PFSK-1 (cell line): ENCODE measurements around the gene PSMC1.

Experiments used
- FOXP2 ChIP-seq: optimal IDR thresholded peaks from 2 replicates; pipeline ENCODE3; 2011; ENCODE audit warnings: borderline replicate concordance, control low read depth, inconsistent platforms; ENCODE audit not compliant: insufficient read depth; ENCODE audit errors: extremely low read length, extremely low read depth
- POLR2AphosphoS5 ChIP-seq: IDR thresholded peaks from 2 replicates; pipeline ENCODE4 v1.6.1; 2012; ENCODE audit warnings: low read depth, mild to moderate bottlenecking, control low read depth, low read length, moderate library complexity
- REST ChIP-seq, 2 experiments: IDR thresholded peaks; 2 replicates each; pipeline versions ENCODE4 v1.6.1 to v1.8.0; 2011 to 2012; ENCODE audit warnings: low read depth in 2 of 2, low read length in 2 of 2, control low read depth in 1 of 2, inconsistent platforms in 1 of 2, mild to moderate bottlenecking in 1 of 2, moderate library complexity in 1 of 2; ENCODE audit not compliant: insufficient read depth in 1 of 2
- SIN3A ChIP-seq: IDR thresholded peaks from 2 replicates; pipeline ENCODE4 v1.6.1; 2012; ENCODE audit warnings: mild to moderate bottlenecking, low read length, moderate library complexity, borderline replicate concordance; ENCODE audit not compliant: insufficient read depth
- TAF1 ChIP-seq: IDR thresholded peaks from 2 replicates; pipeline ENCODE4 v1.6.1; 2012; ENCODE audit warnings: low read length, control low read depth, borderline replicate concordance; ENCODE audit not compliant: insufficient read depth

The PSMC1 gene

GRCh38 chr14:90281261-90281660 lies 24.9 kb downstream of the PSMC1 start:
- TF ChIP-seq REST (IDR thresholded peaks at IDR 0.05; ENCODE audit: insufficient read depth in 1 of 2, low read depth in 2 of 2, low read length in 2 of 2) = no peak
- TF ChIP-seq TAF1 = no peak
- TF ChIP-seq FOXP2 = no peak
- TF ChIP-seq SIN3A = no peak
- no peak for TF ChIP-seq POLR2AphosphoS5

GRCh38 chr14:90281756-90282155 lies 25.4 kb downstream of the PSMC1 start:
- TF ChIP-seq SIN3A = no peak
- no peak for TF ChIP-seq REST (IDR thresholded peaks at IDR 0.05; ENCODE audit: insufficient read depth in 1 of 2, low read depth in 2 of 2, low read length in 2 of 2)
- no peak for TF ChIP-seq POLR2AphosphoS5
- TF ChIP-seq TAF1 = no peak
- TF ChIP-seq FOXP2 = no peak

GRCh38 chr14:90287791-90288190 lies 31.4 kb downstream of the PSMC1 start:
- no peak for TF ChIP-seq POLR2AphosphoS5
- TF ChIP-seq REST (IDR thresholded peaks at IDR 0.05; ENCODE audit: insufficient read depth in 1 of 2, low read depth in 2 of 2, low read length in 2 of 2) = no peak
- TF ChIP-seq SIN3A = no peak
- no peak for TF ChIP-seq FOXP2
- TF ChIP-seq TAF1 = no peak

DNA sequence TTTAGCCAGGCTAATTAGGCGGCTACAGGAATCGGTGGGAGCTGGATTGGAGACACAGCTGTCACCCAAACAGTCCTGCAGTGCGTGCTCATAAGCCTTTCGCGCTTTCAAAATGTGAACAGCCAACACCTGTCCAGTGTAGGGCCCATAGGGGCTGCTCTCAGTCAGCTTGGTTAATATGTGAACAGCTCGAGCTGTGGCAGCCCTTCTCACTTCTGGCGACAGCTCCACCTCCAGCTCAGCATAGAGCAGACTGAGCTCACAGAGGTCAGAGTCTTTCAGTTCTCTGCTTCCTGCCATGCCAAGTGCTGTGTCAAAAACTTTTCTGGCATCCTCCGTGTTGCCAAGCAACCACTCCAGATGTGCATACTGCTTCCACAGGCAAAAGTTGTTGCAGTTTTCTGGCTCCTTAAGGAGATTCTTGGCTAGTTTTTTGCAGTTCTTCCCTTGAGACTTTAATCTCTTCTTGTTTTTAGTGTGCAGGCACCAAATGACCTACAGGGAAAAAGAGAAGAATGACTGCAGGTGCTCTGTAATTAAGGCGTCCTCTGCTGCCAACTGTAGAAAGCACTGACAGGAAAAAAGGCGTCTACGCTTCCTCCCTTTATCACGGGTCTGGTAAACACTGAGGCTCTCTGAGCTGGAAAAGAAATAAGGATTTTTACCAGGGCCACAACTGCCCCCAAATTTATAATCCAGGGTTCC lies 32.5 kb downstream of the PSMC1 start:
- TF ChIP-seq REST (IDR thresholded peaks at IDR 0.05; ENCODE audit: insufficient read depth in 1 of 2, low read depth in 2 of 2, low read length in 2 of 2) = no peak
- no peak for TF ChIP-seq FOXP2
- no peak for TF ChIP-seq POLR2AphosphoS5
- TF ChIP-seq SIN3A = no peak
- no peak for TF ChIP-seq TAF1
